ENCODE results near the gene SNX5. TPM values are rescaled to one million over a fixed set of nuclear protein-coding genes. Genes with fewer than 3 reads are reported as not detected.

Gene SNX5
- total and polyA plus RNA-seq, 2 of the 13 experiments (the other 11 are each of a cell fraction or from before 2014, with no cell fraction given) = 664 to 1,040 TPM

GRCh38 chr20:17898548-17898994 lies 70.0 kb downstream of the SNX5 start:
- Histone ChIP-seq H3K4me3 (replicated peaks in 1 of 3; ENCODE audit: insufficient read depth in 1 of 3, low read depth in 2 of 3, low read length in 3 of 3) (no peak overlapping the region), H2AFZ (ENCODE audit: low read length) (no peak overlapping the region), H3K4me1 (ENCODE audit: insufficient read depth, low read length) (peaks cover 52% of the 10 kb centered on the region), H3K27me3 (ENCODE audit: control insufficient read depth in 1 of 2, insufficient read depth in 2 of 2, low read length in 2 of 2) (peaks cover 0 to 16% of the 10 kb centered on the region in 2 experiments; a peak in 4 of 5 replicates), H3K9ac (ENCODE audit: insufficient read depth, low read depth, low read length) (no peak overlapping the region), H4K20me1 (ENCODE audit: insufficient read depth, low read length) (no peaks in the 10 kb centered on the region), H3K4me2 (ENCODE audit: low read depth, low read length) (no peak overlapping the region), H3K27ac (ENCODE audit: extremely low read length, insufficient read depth, low read length) (no peak overlapping the region), H3K9me3 (ENCODE audit: low read length) (no peaks in the 10 kb centered on the region), H3K79me2 (ENCODE audit: insufficient read depth, low read length) (no peaks in the 10 kb centered on the region), H3K36me3 (replicated peaks in 1 of 2; ENCODE audit: control insufficient read depth in 1 of 2, insufficient read depth in 2 of 2, low read length in 2 of 2) (no peaks in the 10 kb centered on the region)
- BruUV-seq (replicated peaks) = no TSS peak
- ATAC-seq = peak; percentile 10; the same call in 2 of the 3 replicates
- 31% methylated on average over 7 of the region's 7 CpGs for WGBS (ENCODE audit: low lambda C conversion rate)
- intact Hi-C loops (cut with micrococcal nuclease; ENCODE audit: unreplicated experiment) = loop anchor here (1.0 to 5.0 kb wide), 6 partner anchors 40 to 241 kb away; no protein-coding TSS in a partner anchor
- FAIRE-seq = peak; percentile 96
- in situ Hi-C loops (cut with HindIII; ENCODE audit: extremely low pct_ligation_motif_present, low pct_unique_long_range_greater_than_20kb) = no loop called here
- CTCF ChIA-PET (ENCODE audit: low intra/inter-chr PET ratio, low total read pairs) = interaction anchor here (0.6 to 2.7 kb wide), 11 partner anchors 23 to 394 kb away, joined by 3 to 29 read pairs (median 9); partner anchors contain the start of gene RRBP1
- DNase-seq (ENCODE audit: low spot score) = peak; percentile 80
- POLR2A ChIA-PET = interaction anchor here (0.8 to 21.6 kb wide), 10 partner anchors 21 to 248 kb away, joined by 3 to 724 read pairs (median 4); partner anchors contain the start of gene RRBP1
- TF ChIP-seq MTA3 (CRISPR knock-in tag; IDR thresholded peaks at IDR 0.05) (no peak), RNF2 (conservative IDR thresholded peaks at IDR 0.05; ENCODE audit: low read depth) (0 out of 2 replicates have a peak, but pooled peaks have one; percentile 26), PAX8 (CRISPR knock-in tag; IDR thresholded peaks at IDR 0.05; ENCODE audit: borderline replicate concordance) (no peak), ZNF12 (CRISPR knock-in tag; IDR thresholded peaks at IDR 0.05) (no peak), ZZZ3 (CRISPR knock-in tag; IDR thresholded peaks at IDR 0.05; ENCODE audit: borderline replicate concordance) (no peak), PTBP1 (IDR thresholded peaks at IDR 0.05; ENCODE audit: low read depth, low read length, poor library complexity, severe bottlenecking) (no peak), HNF1B (CRISPR knock-in tag; IDR thresholded peaks at IDR 0.05) (no peak), PHB2 (IDR thresholded peaks at IDR 0.05; ENCODE audit: partially characterized antibody) (no peak), RBM39 (IDR thresholded peaks at IDR 0.05; ENCODE audit: low read depth, low read length, poor library complexity, severe bottlenecking) (no peak), CBX5 (CRISPR knock-in tag; IDR thresholded peaks at IDR 0.05; ENCODE audit: borderline replicate concordance) (peak; percentile 82; the same call in 1 of the 2 replicates), ZNF577 (CRISPR knock-in tag; IDR thresholded peaks at IDR 0.05; ENCODE audit: borderline replicate concordance, low read depth) (no peak), LCORL (IDR thresholded peaks at IDR 0.05) (no peak), LCORL (CRISPR knock-in tag; IDR thresholded peaks at IDR 0.05) (peak; percentile 60; the same call in 1 of the 2 replicates), RFXANK (CRISPR knock-in tag; IDR thresholded peaks at IDR 0.05) (peak; percentile 68), MAF1 (CRISPR knock-in tag; IDR thresholded peaks at IDR 0.05; ENCODE audit: borderline replicate concordance) (no peak), ZNF878 (CRISPR knock-in tag; IDR thresholded peaks at IDR 0.05) (no peak), CHD4 (IDR thresholded peaks at IDR 0.05; ENCODE audit: borderline replicate concordance, low read length) (peak; percentile 41; the same call in 1 of the 2 replicates), ZNF414 (CRISPR knock-in tag; IDR thresholded peaks at IDR 0.05) (no peak), TFAP4 (IDR thresholded peaks at IDR 0.05; ENCODE audit: borderline replicate concordance, low read depth) (peak; percentile 72; the same call in 1 of the 2 replicates)
- TF ChIP-seq, protein P1, sequence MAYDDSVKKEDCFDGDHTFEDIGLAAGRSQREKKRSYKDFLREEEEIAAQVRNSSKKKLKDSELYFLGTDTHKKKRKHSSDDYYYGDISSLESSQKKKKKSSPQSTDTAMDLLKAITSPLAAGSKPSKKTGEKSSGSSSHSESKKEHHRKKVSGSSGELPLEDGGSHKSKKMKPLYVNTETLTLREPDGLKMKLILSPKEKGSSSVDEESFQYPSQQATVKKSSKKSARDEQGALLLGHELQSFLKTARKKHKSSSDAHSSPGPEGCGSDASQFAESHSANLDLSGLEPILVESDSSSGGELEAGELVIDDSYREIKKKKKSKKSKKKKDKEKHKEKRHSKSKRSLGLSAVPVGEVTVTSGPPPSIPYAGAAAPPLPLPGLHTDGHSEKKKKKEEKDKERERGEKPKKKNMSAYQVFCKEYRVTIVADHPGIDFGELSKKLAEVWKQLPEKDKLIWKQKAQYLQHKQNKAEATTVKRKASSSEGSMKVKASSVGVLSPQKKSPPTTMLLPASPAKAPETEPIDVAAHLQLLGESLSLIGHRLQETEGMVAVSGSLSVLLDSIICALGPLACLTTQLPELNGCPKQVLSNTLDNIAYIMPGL (CRISPR knock-in tag; IDR thresholded peaks at IDR 0.05; ENCODE audit: borderline replicate concordance in 1 of 2, low read depth in 1 of 2) = peak; percentile 63 to 76; a peak in 2 of 4 replicates
